Calu3 (cell line): ENCODE measurements around the gene MAMSTR. TPM values are rescaled to one million over a fixed set of nuclear protein-coding genes. Genes with fewer than 3 reads are reported as not detected.
A peak's percentile ranks its signal among the peaks of the same experiment; 100 is the strongest.
"Not testable (repeated sequence)": the region's sequence is repeated elsewhere in the genome, so short reads cannot be mapped to it uniquely, and the experiment has no call there.

Experiments
- Bru-seq: library from RNA; stranded (reverse); fragments of 400-500 nt; gene quantifications from one replicate; lab custom pipeline; 2021; lab: Mats Ljungman, UMichigan
- BruChase-seq, 2 experiments: library from RNA; stranded (reverse); fragments of 400-500 nt; gene quantifications; one replicate each; lab custom pipeline; 2021; lab: Mats Ljungman, UMichigan
- BruUV-seq: library from RNA; stranded (reverse); fragments of 400-500 nt; replicated peaks from 2 replicates; lab custom pipeline; 2021; lab: Mats Ljungman, UMichigan
- CTCF ChIA-PET: fragments of 300-600 bp; sonication (Branson Sonifier 250); formaldehyde crosslinking; loops from one replicate; lab custom pipeline; 2022; ENCODE audit warnings: antibody characterized with exemption; lab: Charles Lee
- DNase-seq: peaks from one replicate; pipeline ENCODE4 v3.0.0; 2022
- H3K27ac Mint-ChIP-seq: one replicate; pipeline ENCODE4 v1.8.0; 2022; ENCODE audit warnings: mixed read lengths; ENCODE audit not compliant: unreplicated experiment
- H3K27me3 Mint-ChIP-seq: one replicate; pipeline ENCODE4 v1.8.0; 2022; ENCODE audit warnings: mixed read lengths; ENCODE audit not compliant: unreplicated experiment
- H3K36me3 Mint-ChIP-seq: one replicate; pipeline ENCODE4 v1.8.0; 2022; ENCODE audit warnings: mild to moderate bottlenecking, moderate library complexity, mixed read lengths; ENCODE audit not compliant: insufficient read depth, unreplicated experiment
- H3K4me1 Mint-ChIP-seq: one replicate; pipeline ENCODE4 v1.8.0; 2022; ENCODE audit warnings: mild to moderate bottlenecking, low read depth, mixed read lengths; ENCODE audit not compliant: unreplicated experiment
- H3K4me3 Mint-ChIP-seq: one replicate; pipeline ENCODE4 v1.8.0; 2022; ENCODE audit warnings: mild to moderate bottlenecking, low read depth, moderate library complexity, mixed read lengths; ENCODE audit not compliant: unreplicated experiment
- H3K9me3 Mint-ChIP-seq: one replicate; pipeline ENCODE4 v1.8.0; 2022; ENCODE audit warnings: low read depth, mixed read lengths; ENCODE audit not compliant: unreplicated experiment
- CTCF ChIP-seq: fragments of 200-600 bp; IDR thresholded peaks from one replicate; pipeline ENCODE4 v1.8.0; 2022; ENCODE audit warnings: antibody characterized with exemption; ENCODE audit not compliant: unreplicated experiment
- intact Hi-C: fragments of 100-400 bp; cut with micrococcal nuclease; formaldehyde crosslinking; loops from one replicate; pipeline ENCODE4 v1.10.0; 2022; ENCODE audit not compliant: unreplicated experiment
- long read RNA-seq: library from polyadenylated mRNA; stranded (forward); transcript quantifications from one replicate; pipeline ENCODE4 v2.0.0, GENCODE V29; 2022
- total RNA-seq: library from RNA; stranded (reverse); gene quantifications from 2 replicates; pipeline ENCODE4 v1.2.3, GENCODE V29; 2022

The MAMSTR gene, protein sequence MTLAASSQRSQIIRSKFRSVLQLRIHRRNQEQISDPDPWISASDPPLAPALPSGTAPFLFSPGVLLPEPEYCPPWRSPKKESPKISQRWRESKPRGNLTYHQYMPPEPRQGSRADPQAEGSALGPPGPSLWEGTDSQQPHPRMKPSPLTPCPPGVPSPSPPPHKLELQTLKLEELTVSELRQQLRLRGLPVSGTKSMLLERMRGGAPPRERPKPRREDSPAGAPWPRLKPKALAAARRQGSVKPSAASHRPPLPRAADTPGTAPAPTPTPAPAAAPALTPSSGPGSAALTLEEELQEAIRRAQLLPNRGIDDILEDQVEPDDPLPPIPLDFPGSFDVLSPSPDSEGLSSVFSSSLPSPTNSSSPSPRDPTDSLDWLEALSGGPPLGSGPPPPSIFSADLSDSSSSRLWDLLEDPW
- total RNA-seq (1.7 TPM in 2 replicates), Bru-seq, nascent RNA (percentile 24 among the genes with signal in this experiment), BruChase-seq, experiment 1, labeled RNA remaining after a 6-hour chase (percentile 35 among the genes with signal in this experiment), BruChase-seq, experiment 2, labeled RNA remaining after a 2-hour chase (percentile 35 among the genes with signal in this experiment)
- long read RNA-seq, partial matches to known transcripts, result 5 of 9 reads
- long read RNA-seq, other reads (novel, unspliced or antisense), result 4 of 9 reads

- no TSS peak for BruUV-seq
- Mint-ChIP-seq H3K4me1 (peaks cover 7% of the 10 kb centered on the region), H3K4me3 (peak within 1 kb of the TSS; percentile 99), H3K27ac (peak within 1 kb of the TSS; percentile 96), H3K27me3 (peaks cover 13% of the 10 kb centered on the region), H3K9me3 (no peaks in the 10 kb centered on the region), H3K36me3 (peaks cover 35% of the 10 kb centered on the region)
- CTCF ChIA-PET, result no interaction called here
- TF ChIP-seq CTCF, result no peak
- DNase-seq, result no peak
- intact Hi-C loops, result no loop called here
Observed at GRCh38 chr19:48719263-48720171, at the start of gene MAMSTR. MAMSTR (minus strand) TSS chr19:48719725; CDS start chr19:48719031, 694 bp downstream.

- H3K27ac Mint-ChIP-seq, result no peak overlapping the region
- H3K36me3 Mint-ChIP-seq, result no peaks in the 10 kb centered on the region
- intact Hi-C loops, result no loop called here
- H3K27me3 Mint-ChIP-seq, result peaks cover 45% of the 10 kb centered on the region
- peaks cover 20% of the 10 kb centered on the region for H3K4me1 Mint-ChIP-seq
- no peak overlapping the region for H3K4me3 Mint-ChIP-seq
- CTCF ChIA-PET, result interaction anchor here (0.7 kb wide), 1 partner anchor 30 kb away, joined by 3 read pairs; no protein-coding TSS in a partner anchor
- BruUV-seq, result no TSS peak
- no peak for DNase-seq
- TF ChIP-seq CTCF, result no peak
- H3K9me3 Mint-ChIP-seq, result no peaks in the 10 kb centered on the region
Observed at GRCh38 chr19:48768994-48769713, 49.6 kb upstream of the MAMSTR start.

DNA sequence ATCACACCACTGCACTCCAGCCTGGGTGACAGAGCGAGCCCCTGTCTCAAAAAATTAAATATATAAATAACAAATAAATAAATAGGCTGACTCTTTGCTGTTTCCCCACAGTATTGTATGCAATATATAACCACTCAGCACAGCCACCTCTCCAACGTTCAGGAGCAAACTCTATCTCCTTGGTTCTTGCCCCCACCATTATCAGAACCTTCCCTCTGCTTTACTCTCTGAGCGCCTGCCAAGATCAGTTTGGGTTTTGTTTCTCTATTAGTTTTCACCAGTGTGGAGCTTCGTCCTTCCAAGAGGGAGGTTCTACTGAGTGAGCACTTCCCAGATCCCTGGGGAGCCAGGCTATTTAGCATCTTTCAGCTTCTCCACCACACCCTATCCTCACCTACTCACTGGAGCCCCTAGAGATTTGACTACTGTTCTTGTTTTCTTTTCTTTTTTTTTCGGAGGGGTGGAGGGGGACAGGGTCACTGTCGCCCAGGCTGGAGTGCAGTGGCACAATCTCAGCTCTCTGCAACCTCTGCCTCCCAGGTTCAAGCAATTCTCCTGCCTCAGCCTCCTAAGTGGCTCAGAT lies 48.7 kb upstream of the MAMSTR start:
- H3K9me3 Mint-ChIP-seq, DNase-seq, intact Hi-C loops, H3K4me3 Mint-ChIP-seq, H3K36me3 Mint-ChIP-seq, H3K27ac Mint-ChIP-seq, BruUV-seq: not testable (repeated sequence)
- CTCF ChIA-PET, result interaction anchor here (1.2 kb wide), 1 partner anchor 11 kb away, joined by 3 read pairs; no protein-coding TSS in a partner anchor
- peaks cover 52% of the 10 kb centered on the region for H3K27me3 Mint-ChIP-seq
- H3K4me1 Mint-ChIP-seq, result peaks cover 20% of the 10 kb centered on the region

DNA sequence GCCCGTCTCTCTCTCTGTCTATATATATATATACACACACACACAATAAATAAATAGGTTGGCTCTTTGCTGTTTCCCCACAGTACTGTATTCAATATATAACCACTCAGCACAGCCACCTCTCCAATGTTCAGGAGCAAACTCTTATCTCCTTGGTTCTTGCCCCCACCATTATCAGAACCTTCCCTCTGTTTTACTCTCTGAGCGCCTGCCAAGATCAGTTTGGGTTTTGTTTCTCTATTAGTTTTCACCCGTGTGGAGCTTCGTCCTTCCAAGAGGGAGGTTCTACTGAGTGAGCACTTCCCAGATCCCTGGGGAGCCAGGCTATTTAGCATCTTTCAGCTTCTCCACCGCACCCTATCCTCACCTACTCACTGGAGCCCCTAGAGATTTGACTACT lies 46.3 kb upstream of the MAMSTR start:
- H3K27ac Mint-ChIP-seq, H3K9me3 Mint-ChIP-seq, BruUV-seq, H3K36me3 Mint-ChIP-seq, H3K4me3 Mint-ChIP-seq, intact Hi-C loops, DNase-seq: not testable (repeated sequence)
- Mint-ChIP-seq H3K27me3 (peaks cover 77% of the 10 kb centered on the region), H3K4me1 (peaks cover 19% of the 10 kb centered on the region)
- CTCF ChIA-PET, result interaction anchor here (0.6 kb wide), 1 partner anchor 88 kb away, joined by 4 read pairs; no protein-coding TSS in a partner anchor
